HG02870 (cell line): ENCODE data around the gene LCE3E.
"Not testable (repeated sequence)": the region's sequence is repeated elsewhere in the genome, so short reads cannot be mapped to it uniquely, and the experiment has no call there.

Experiments
- ATAC-seq: cut with Tn5 transposase; IDR thresholded peaks from one replicate; pipeline ENCODE4 v1.9.1; 2021; ENCODE audit warnings: mild to moderate bottlenecking, moderate library complexity; ENCODE audit not compliant: unreplicated experiment

LCE3E gene

GRCh38 chr1:152566681-152567080, at the start of gene LCE3E:
TSS of gene LCE3E (minus strand) at chr1:152566780. CDS start at chr1:152566208, 572 bp downstream.
- ATAC-seq: no peak

- no peak for ATAC-seq
These were observed 46.9 kb upstream of the LCE3E start, which contains the start of gene LCE3B for GRCh38 chr1:152613511-152613910. TSS of gene LCE3B (plus strand) at chr1:152613811. CDS start at chr1:152613811, 0 bp downstream.

GRCh38 chr1:152599934-152600333, 33.4 kb upstream of the LCE3E start, which contains the start of gene LCE3C:
TSS of gene LCE3C (plus strand) at chr1:152600234. CDS start at chr1:152600732, 498 bp downstream.
- ATAC-seq: no peak

GRCh38 chr1:152596986-152597385, 30.4 kb upstream of the LCE3E start:
- ATAC-seq: no peak

- no peak for ATAC-seq
These were observed 19.0 kb upstream of the LCE3E start for GRCh38 chr1:152585586-152585985.

- ATAC-seq: no peak
These were observed 16.1 kb upstream of the LCE3E start for GRCh38 chr1:152582647-152583046.

- ATAC-seq: no peak
These were observed 13.9 kb upstream of the LCE3E start, which contains the start of gene LCE3D for GRCh38 chr1:152580433-152580832. TSS of gene LCE3D (minus strand) at chr1:152580516. CDS start at chr1:152579936, 580 bp downstream.

- ATAC-seq: not testable (repeated sequence)
These were observed 12.9 kb upstream of the LCE3E start for GRCh38 chr1:152579526-152579925.

GRCh38 chr1:152577168-152577567, 10.6 kb upstream of the LCE3E start:
- peak; percentile 79 for ATAC-seq

GRCh38 chr1:152565535-152566215, 905 bp downstream of the LCE3E start:
- ATAC-seq: no peak

- no peak for ATAC-seq
These were observed 1.5 kb downstream of the LCE3E start for GRCh38 chr1:152565115-152565514.

- not testable (repeated sequence) for ATAC-seq
These were observed 18.2 kb downstream of the LCE3E start for GRCh38 chr1:152548358-152548757.

- ATAC-seq: no peak
These were observed 19.9 kb downstream of the LCE3E start for GRCh38 chr1:152546704-152547103.

- ATAC-seq: no peak
These were observed 22.8 kb downstream of the LCE3E start for GRCh38 chr1:152543820-152544219.

- no peak for ATAC-seq
These were observed 26.7 kb downstream of the LCE3E start for GRCh38 chr1:152539901-152540300.

- no peak for ATAC-seq
These were observed 29.1 kb downstream of the LCE3E start for GRCh38 chr1:152537496-152537895.

- ATAC-seq: no peak
These were observed 30.8 kb downstream of the LCE3E start for GRCh38 chr1:152535774-152536173.

- ATAC-seq: no peak
These were observed 33.1 kb downstream of the LCE3E start for GRCh38 chr1:152533327-152533938.

GRCh38 chr1:152525080-152525641, 41.4 kb downstream of the LCE3E start:
- ATAC-seq: no peak

GRCh38 chr1:152520561-152521090, 46.0 kb downstream of the LCE3E start:
- no peak for ATAC-seq

- ATAC-seq: no peak
These were observed 46.7 kb downstream of the LCE3E start for GRCh38 chr1:152519851-152520250.
